Measurements from ENCODE around the gene SYNCRIP.
A peak's percentile ranks its signal among the peaks of the same experiment; 100 is the strongest.
"Not testable (repeated sequence)": the region's sequence is repeated elsewhere in the genome, so short reads cannot be mapped to it uniquely, and the experiment has no call there.

Gene SYNCRIP

DNA sequence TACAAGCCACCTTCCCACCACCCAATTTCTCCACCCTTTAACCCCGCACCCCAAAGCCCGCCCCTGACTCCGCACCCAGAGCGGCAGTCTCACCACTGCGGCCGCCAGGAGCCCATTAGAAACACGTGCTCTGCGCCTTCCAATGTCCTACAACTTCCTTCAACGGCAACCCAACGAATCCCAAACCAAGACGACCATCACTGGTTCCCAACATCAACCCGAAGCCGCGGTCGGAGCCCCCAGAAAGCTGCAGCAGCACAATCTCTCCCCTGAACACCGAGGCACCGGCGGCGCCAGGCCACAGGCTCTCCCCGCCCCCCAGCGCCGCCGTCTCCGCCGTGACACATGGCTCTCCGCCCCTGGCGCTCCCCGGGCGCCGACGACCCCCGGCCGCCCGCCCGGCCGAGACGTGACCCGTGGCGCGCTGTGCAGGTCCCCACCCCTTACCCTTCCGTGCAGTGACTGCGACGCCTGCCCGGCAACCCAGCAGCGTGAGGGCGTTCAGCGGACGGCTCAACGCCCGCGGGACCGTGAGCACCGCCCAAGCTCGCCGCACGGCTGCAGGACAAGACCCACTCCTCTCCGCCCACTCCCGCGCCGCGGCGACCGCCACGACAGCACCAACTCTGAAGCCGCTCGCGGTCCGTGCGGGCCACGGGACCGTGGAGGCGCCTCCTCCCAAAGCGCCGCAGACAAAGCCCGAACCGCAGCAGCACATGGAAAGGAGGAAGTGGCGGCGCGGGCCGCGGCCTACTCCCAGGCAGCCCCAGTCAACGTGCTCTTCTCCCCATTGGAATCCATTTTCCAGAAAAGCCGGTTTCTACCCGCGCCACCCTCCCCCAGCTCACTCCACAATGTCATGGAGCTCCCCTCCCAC lies 551 bp downstream of the SYNCRIP start:
- TF ChIP-seq, protein P1, sequence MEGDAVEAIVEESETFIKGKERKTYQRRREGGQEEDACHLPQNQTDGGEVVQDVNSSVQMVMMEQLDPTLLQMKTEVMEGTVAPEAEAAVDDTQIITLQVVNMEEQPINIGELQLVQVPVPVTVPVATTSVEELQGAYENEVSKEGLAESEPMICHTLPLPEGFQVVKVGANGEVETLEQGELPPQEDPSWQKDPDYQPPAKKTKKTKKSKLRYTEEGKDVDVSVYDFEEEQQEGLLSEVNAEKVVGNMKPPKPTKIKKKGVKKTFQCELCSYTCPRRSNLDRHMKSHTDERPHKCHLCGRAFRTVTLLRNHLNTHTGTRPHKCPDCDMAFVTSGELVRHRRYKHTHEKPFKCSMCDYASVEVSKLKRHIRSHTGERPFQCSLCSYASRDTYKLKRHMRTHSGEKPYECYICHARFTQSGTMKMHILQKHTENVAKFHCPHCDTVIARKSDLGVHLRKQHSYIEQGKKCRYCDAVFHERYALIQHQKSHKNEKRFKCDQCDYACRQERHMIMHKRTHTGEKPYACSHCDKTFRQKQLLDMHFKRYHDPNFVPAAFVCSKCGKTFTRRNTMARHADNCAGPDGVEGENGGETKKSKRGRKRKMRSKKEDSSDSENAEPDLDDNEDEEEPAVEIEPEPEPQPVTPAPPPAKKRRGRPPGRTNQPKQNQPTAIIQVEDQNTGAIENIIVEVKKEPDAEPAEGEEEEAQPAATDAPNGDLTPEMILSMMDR (IDR thresholded peaks at IDR 0.05; ENCODE audit: control insufficient read depth, extremely low read depth, insufficient read depth) = no peak
- peak overlapping the region; percentile 87 for H3K4me3 ChIP-seq (ENCODE audit: low read depth, low read length)
- DNase-seq (ENCODE audit: low read depth) = no peak

DNA sequence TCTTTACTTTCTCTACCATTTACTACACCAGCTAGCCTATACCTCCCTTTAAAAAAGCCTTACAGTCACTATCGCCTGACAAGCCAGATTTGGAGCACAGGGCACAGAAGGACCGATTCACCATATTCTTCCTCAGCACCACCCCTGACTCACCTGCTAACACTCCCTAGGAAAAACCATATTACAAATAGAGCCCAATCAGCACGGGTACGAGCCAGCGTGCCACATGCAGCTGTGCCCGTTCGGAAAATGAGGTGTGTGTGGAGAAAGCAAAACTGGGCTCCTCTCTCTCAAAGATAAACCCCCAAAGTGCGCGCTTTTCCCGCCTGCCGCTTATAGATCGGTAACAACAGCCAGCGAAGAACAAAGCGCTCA lies 1.2 kb downstream of the SYNCRIP start:
- TF ChIP-seq, protein P1 (IDR thresholded peaks at IDR 0.05; ENCODE audit: control insufficient read depth, extremely low read depth, insufficient read depth) = no peak
- no peak for DNase-seq (ENCODE audit: low read depth)
- H3K4me3 ChIP-seq (ENCODE audit: low read depth, low read length) = peak overlapping the region; percentile 87

DNA sequence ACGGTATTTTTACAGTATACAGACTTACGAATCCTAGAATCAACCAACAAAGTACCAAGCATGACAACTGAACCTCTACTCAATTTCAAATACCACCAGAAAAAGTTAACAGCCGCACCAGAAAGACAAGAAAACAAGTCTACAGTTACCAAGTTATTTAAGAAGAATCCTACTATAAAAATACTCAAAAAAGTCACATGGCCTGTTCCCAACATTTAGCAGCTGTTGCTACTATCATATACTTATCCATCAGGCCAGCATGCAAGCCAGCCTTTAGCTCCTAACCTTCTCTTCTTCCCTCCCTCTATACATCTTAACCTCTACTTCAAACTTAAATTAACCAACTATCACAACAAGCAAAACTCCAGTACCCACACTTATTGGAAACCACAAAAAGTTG lies 1.9 kb downstream of the SYNCRIP start:
- H3K4me3 ChIP-seq (ENCODE audit: low read depth, low read length) = peak overlapping the region; percentile 87
- DNase-seq (ENCODE audit: low read depth) = no peak
- TF ChIP-seq, protein P1 (IDR thresholded peaks at IDR 0.05; ENCODE audit: control insufficient read depth, extremely low read depth, insufficient read depth) = no peak

DNA sequence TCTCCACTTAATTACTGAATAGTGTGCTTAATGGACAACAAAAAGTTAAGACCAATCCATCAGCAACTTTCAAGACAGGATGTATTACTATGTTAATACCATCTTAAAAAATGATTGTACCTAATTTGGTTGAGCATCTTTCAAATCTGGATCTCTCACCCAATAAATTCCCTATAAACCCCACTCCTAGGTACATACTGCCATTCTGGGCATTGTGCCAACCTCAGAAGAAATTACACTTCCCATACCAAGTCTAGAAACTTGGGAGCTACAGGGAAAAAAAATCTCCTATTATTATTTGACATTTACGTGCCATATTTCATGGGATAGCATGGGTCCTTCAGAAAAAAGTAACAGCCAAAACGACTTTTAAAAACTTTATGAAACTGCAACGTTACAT lies 5.1 kb downstream of the SYNCRIP start:
- no peak overlapping the region for H3K4me3 ChIP-seq (ENCODE audit: low read depth, low read length)
- no peak for DNase-seq (ENCODE audit: low read depth)
- TF ChIP-seq, protein P1 (IDR thresholded peaks at IDR 0.05; ENCODE audit: control insufficient read depth, extremely low read depth, insufficient read depth) = no peak

DNA sequence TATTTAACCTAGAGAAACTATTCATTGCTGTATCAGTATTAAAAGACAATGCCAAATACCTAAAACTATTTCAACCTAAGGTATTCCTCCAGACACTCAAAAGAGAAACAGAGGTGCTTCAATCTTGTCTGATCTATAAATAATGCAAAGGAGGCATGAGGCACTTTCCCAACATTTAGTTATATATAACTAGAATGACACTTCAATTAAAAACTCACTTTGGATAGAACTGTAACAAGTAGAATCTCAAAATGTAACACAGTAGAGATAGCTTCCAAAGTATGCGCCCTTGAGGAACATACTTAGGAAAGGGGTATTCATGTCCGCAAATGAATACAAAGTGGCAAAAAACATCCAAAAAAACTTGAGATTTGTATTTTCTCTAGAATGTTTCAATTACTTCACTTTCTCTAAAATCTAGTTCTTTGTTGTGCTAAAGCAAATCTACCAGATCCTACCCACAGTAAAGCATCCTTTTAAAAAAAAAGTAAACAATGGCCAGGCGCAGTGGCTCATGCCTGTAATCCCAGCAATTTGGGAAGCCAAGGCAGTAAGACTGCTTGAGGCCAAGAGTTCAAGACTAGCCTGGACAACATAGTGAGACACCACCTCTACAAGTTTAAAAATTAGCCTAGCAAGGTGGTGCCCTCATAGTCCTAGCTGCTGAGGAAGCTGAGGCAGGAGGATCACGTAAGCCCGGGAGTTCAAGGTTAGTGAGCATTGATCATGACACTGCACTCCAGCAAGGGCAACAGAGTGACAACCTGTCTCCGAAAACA lies 10.3 kb downstream of the SYNCRIP start:
- TF ChIP-seq, protein P1 (IDR thresholded peaks at IDR 0.05; ENCODE audit: control insufficient read depth, extremely low read depth, insufficient read depth) = no peak

DNA sequence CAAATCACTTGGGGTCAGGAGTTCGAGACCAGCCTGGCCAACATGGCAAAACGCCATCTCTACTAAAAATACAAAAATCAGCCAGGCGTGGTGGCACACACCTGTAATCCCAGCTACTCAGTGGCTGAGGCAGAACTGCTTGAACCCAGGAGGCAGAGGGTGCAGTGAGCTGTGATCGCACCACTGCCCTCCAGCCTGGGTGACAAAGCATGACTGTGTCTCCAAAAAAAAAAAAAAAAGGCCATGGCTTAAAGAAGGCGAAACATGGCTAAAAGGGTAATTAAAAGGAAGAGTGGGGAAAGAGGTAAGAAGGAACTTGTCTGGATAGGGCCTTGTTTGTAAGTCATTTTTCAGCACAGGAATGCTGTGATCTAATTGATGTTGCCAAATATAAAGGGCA lies 11.6 kb downstream of the SYNCRIP start:
- H3K4me3 ChIP-seq (ENCODE audit: low read depth, low read length); DNase-seq (ENCODE audit: low read depth): not testable (repeated sequence)

More for the DNA sequence above, 10.3 kb downstream of the SYNCRIP start:
- H3K4me3 ChIP-seq (ENCODE audit: low read depth, low read length) = no peak overlapping the region
- DNase-seq (ENCODE audit: low read depth) = no peak

DNA sequence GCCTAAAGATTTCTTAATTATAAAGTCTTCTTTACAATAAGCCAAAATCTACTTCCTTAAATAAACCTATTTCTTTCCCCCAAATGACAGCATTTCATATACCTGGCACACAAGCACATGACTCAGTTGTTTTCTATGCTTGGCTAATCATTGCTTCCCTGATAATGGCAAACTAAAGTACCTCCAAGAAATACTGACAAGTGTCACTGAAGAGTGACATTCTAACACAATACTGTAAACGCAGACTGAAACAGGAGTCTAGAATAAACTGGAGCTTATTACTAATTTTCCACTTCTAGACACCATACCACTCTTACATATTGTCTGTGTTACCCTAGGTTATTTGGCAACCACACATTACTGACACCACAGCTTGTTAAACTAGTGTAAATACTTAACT lies 14.3 kb downstream of the SYNCRIP start:
- DNase-seq (ENCODE audit: low read depth) = no peak
- TF ChIP-seq, protein P1 (IDR thresholded peaks at IDR 0.05; ENCODE audit: control insufficient read depth, extremely low read depth, insufficient read depth) = no peak

More for the DNA sequence above, 14.3 kb downstream of the SYNCRIP start:
- no peak overlapping the region for H3K4me3 ChIP-seq (ENCODE audit: low read depth, low read length)
